Limb (tissue), 2 donors: Measurements from ENCODE around the gene CACNA1G.

Source experiments
- DNase-seq, 2 donors: peaks; one replicate each; pipeline ENCODE4 v3.0.0-alpha.2; 2016; ENCODE audit errors: extremely low spot score in 2 of 2

CACNA1G gene

GRCh38 chr17:50645748-50646682 is 85.5 kb downstream of the CACNA1G start:
- DNase-seq = no peak

- DNase-seq = no peak
Measured at GRCh38 chr17:50647187-50647586, 86.7 kb downstream of the CACNA1G start.

- no peak for DNase-seq
Measured at GRCh38 chr17:50649042-50649908, 88.8 kb downstream of the CACNA1G start.

- no peak for DNase-seq
Measured at GRCh38 chr17:50651661-50652060, 91.1 kb downstream of the CACNA1G start.

- no peak for DNase-seq
Measured at GRCh38 chr17:50653738-50654137, 93.2 kb downstream of the CACNA1G start.

GRCh38 chr17:50656509-50656908 is 96.0 kb downstream of the CACNA1G start:
- no peak for DNase-seq

- DNase-seq = no peak
Measured at GRCh38 chr17:50657054-50657453, 96.5 kb downstream of the CACNA1G start.

- no peak for DNase-seq
Measured at GRCh38 chr17:50657627-50658026, 97.1 kb downstream of the CACNA1G start.

- no peak for DNase-seq
Measured at GRCh38 chr17:50658616-50659015, 98.1 kb downstream of the CACNA1G start.

- DNase-seq = no peak
Measured at GRCh38 chr17:50659179-50659578, 98.7 kb downstream of the CACNA1G start.

- DNase-seq = no peak
Measured at GRCh38 chr17:50660042-50660886, 99.7 kb downstream of the CACNA1G start.

- no peak for DNase-seq
Measured at GRCh38 chr17:50660887-50661345, 100.4 kb downstream of the CACNA1G start.

GRCh38 chr17:50661348-50661747 is 100.8 kb downstream of the CACNA1G start:
- no peak for DNase-seq

GRCh38 chr17:50661795-50662391 is 101.4 kb downstream of the CACNA1G start:
- DNase-seq = no peak

- DNase-seq = no peak
Measured at GRCh38 chr17:50662632-50663225, 102.2 kb downstream of the CACNA1G start.

- no peak for DNase-seq
Measured at GRCh38 chr17:50663812-50664374, 103.4 kb downstream of the CACNA1G start.

- DNase-seq = no peak
Measured at GRCh38 chr17:50664788-50665458, 104.4 kb downstream of the CACNA1G start.

GRCh38 chr17:50665838-50666237 is 105.3 kb downstream of the CACNA1G start:
- no peak for DNase-seq

- DNase-seq = no peak
Measured at GRCh38 chr17:50666316-50666715, 105.8 kb downstream of the CACNA1G start.
